NCI-H748 (cell line): ENCODE results near the gene TPSB2.
"Not testable (repeated sequence)": the region's sequence is repeated elsewhere in the genome, so short reads cannot be mapped to it uniquely, and the experiment has no call there.

Source experiments
- DNase-seq: peaks from one replicate; lab custom pipeline; 2025; ENCODE audit not compliant: unreplicated experiment; lab: John Stamatoyannopoulos, UW

The TPSB2 gene

DNA sequence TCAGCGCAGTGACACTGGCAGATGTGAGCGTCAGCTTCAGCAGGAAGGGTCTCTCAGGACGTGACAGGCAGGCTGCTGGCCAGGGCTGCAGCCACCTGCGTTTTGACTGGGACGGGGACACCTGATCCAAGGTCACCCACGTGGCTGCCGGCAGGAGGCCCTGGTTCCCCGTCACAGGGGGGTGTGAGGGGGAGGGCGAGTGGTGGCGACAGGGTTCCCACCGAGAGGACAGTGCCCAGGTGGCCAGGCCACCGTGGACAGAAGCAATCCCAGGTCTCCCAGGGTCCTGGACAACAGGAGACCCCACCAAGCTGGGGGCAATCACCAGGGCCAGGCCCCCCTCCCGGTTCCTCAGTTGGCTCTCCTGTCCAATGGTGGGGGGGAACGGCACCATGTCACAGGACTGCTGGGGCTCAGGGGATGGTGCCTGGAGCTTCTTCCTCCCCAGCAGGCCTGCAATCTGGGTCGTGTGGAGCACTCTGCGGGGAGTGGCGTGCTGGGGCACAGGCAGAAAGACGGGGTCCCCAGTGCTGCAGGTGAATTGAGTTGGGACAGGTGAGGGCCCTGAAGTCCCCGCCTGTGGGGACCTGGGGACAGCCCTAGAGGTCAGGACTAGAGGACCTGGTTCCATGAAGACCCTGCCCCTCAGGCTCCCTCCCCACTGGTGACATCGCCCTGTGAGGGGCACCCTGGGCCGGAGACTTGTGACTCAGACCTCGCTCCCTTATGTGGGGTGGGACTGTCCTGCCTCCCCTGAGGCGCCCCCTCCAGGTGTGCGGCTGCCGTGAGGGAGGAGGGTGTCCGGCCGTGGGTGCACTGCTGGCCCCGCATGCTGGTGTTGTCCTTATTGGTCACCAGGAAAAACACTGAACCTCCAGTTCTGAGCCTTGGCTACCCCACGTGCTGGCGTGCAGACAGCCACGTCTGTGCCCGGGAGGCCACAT is 14.2 kb upstream of the TPSB2 start:
- DNase-seq, result not testable (repeated sequence)

DNA sequence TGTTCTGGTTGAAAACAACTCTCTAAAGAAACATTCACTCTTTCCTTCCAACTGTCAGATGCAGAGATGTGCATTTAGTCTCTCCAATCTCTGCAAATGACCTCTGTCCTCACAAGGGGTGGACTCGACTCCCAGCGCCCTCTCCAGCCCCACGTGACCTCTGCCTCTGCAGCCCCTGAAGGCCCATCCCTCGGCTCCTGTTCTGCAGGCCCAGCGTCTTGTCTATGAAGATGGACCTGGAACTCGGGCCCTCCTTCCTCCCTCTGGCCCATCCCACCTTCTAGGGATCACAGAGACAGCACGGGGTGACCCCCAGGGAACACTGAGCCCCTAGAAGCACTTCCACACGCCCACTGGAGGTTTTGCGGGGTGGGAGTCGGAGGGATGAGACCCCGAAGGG is 13.4 kb upstream of the TPSB2 start:
- DNase-seq, result not testable (repeated sequence)

DNA sequence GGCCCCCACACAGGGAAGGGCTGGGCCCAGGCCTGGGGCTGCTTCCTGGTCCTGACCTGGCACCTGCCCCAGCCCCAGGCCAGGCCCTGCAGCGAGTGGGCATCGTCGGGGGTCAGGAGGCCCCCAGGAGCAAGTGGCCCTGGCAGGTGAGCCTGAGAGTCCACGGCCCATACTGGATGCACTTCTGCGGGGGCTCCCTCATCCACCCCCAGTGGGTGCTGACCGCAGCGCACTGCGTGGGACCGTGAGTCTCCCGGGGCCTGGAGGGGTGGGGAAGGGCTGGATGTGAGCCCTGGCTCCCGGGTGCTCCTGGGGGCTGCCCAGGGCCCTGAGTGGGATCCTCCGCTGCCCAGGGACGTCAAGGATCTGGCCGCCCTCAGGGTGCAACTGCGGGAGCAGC is 11.1 kb upstream of the TPSB2 start:
- DNase-seq, result not testable (repeated sequence)

- not testable (repeated sequence) for DNase-seq
These were observed 10.5 kb upstream of the TPSB2 start, which contains the start of gene TPSAB1 for GRCh38 chr16:1240436-1240835. Gene TPSAB1 (plus strand): TSS chr16:1240705. CDS start chr16:1240939, 234 bp downstream.

DNA sequence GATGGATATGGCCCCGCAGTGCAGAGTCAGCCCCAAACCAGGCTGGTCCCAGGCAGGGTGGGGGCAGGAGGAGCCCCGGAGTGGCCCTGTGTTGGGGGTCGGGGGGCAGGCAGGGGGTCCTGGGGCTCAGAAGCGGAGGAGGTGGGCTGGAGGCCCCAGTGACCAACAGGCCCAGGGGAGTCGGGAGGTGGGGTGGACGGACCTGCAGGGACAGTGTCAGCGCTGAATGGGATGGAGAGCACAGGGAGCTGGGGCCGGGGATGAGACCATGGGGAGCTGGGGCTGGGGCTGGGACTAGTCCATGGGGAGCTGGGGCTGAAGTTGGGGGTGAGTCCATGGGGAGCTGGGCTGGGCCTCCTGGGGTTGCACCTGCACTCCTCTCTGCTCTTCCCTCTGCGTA is 9.6 kb upstream of the TPSB2 start:
- not testable (repeated sequence) for DNase-seq

DNA sequence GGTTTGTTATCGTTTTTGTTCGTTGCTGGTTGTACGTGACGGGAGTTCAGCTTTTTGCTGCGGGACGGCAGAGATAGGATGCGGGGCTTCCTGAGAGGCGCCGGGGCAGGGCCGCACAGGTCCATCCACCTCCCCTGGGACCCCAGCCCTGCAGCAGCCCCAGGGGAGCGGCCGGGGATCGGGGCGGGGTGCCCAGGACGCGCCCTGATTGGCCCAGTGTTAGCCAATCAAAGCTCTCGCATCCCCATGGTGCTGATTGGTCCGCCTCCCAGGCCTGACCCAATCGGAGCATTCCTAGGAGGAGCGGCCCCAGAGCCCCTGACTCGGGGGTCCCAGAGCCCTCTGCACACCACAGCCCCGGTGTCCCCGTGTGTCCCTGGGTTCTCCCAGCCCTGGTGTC is 8.9 kb upstream of the TPSB2 start:
- DNase-seq, result not testable (repeated sequence)

DNA sequence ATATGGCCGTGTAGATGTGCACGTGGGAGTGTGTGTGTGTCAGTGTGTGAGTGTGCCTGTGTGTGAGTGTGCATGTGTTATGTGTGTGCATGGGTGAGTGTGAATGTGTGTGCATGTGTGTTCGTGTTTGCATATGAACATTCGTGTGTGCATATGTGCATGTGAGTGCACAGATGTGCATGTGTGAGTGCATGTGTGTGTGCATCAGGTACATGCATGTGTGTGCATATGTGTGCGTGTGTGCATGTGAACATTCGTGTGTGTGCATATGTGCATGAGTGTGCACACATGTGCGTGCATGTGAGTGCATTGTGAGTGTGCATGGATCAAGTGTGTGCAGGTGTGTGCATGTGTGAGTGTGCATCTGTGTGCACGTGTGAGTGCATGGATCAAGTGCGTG is 8.0 kb upstream of the TPSB2 start:
- DNase-seq, result no peak

- not testable (repeated sequence) for DNase-seq
These were observed 6.7 kb upstream of the TPSB2 start for GRCh38 chr16:1236659-1237058.

DNA sequence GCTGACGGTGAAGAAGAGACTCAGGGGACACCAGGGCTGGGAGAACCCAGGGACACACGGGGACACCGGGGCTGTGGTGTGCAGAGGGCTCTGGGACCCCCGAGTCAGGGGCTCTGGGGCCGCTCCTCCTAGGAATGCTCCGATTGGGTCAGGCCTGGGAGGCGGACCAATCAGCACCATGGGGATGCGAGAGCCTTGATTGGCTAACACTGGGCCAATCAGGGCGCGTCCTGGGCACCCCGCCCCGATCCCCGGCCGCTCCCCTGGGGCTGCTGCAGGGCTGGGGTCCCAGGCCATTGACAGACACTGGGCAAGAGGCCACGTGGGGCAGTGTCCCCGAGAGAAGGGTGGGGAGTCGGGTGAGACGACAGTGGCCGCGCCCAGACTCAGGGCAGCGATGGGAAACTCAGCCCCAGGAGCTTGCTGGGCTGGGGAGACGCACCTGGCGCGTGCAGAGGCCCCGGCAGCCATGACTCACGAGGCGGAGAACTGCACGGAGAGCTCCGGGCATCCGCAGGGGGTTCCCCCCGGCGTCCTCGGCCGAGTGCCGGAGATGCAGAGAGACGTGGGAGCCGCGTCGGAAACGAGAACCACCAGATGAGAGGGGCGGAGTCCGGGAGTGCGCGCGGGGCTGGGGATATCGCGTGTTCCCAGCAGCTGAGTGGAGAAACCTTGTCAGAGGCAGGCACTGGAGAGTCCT is 2.2 kb upstream of the TPSB2 start:
- not testable (repeated sequence) for DNase-seq

DNA sequence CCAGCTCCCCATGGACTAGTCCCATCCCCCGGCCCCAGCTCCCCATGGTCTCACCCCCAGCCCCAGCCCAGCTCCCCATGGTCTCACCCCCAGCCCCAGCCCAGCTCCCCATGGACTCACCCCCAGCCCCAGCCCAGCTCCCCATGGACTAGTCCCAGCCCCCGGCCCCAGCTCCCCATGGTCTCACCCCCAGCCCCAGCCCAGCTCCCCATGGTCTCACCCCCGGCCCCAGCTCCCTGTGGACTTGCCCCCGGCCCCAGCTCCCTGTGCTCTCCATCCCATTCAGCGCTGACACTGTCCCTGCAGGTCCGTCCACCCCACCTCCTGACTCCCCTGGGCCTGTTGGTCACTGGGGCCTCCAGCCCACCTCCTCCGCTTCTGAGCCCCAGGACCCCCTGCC is 1.3 kb upstream of the TPSB2 start:
- not testable (repeated sequence) for DNase-seq

- DNase-seq, result not testable (repeated sequence)
These were observed 658 bp upstream of the TPSB2 start for GRCh38 chr16:1230471-1231212.

- not testable (repeated sequence) for DNase-seq
These were observed 508 bp downstream of the TPSB2 start for GRCh38 chr16:1229476-1229875.

- not testable (repeated sequence) for DNase-seq
These were observed 1.8 kb downstream of the TPSB2 start for GRCh38 chr16:1228227-1228626.

GRCh38 chr16:1226692-1227091 is 3.3 kb downstream of the TPSB2 start:
- DNase-seq, result not testable (repeated sequence)

DNA sequence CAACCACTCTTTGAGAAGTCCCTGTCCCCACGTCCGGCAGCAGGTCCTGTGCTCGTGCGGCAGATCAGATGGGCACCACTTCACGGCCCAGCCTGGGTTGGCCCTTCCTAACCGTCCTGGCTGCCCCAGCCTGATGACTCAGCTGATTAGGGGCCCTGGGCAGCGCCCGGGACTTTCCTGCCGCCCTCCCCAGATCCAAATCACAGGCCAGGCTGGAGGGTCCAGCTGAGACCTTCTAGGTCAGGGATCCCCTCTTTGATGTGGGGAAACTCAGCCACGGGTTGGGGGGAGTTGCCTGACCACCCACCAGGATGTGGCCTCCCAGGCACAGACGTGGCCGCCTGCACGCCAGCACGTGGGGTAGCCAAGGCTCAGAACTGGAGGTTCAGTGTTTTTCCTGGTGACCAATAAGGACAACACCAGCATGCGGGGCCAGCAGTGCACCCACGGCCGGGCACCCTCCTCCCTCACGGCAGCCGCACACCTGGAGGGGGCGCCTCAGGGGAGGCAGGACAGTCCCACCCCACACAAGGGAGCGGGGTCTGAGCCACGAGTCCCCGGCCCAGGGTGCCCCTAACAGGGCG is 4.2 kb downstream of the TPSB2 start:
- DNase-seq, result not testable (repeated sequence)

DNA sequence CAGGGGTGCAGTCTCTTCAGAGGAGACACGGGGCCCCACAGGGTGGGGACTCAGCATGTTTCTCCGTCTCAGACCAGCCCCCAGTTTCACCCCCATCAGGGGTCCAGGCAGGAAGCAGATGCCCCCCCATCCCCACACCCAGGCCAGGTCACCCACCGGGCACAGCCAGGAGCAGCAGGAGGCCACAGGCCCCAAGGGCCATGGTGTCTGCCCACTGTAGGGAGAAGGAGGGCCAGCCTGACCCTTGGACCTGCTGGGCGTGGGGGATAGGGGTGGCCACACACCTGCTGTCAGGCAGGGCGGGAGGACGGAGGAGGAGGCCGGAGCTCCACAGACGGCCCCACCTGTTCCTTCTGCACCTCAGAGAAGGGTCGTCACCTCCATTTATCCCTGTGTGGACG is 4.9 kb downstream of the TPSB2 start, which contains the start of gene TPSG1:
TSS of gene TPSG1 (minus strand) at position 218 of the 401 bp plus-strand sequence. CDS start at position 202, 16 bp downstream.
- DNase-seq, result no peak

GRCh38 chr16:1224558-1224957 is 5.4 kb downstream of the TPSB2 start:
- DNase-seq, result no peak

DNA sequence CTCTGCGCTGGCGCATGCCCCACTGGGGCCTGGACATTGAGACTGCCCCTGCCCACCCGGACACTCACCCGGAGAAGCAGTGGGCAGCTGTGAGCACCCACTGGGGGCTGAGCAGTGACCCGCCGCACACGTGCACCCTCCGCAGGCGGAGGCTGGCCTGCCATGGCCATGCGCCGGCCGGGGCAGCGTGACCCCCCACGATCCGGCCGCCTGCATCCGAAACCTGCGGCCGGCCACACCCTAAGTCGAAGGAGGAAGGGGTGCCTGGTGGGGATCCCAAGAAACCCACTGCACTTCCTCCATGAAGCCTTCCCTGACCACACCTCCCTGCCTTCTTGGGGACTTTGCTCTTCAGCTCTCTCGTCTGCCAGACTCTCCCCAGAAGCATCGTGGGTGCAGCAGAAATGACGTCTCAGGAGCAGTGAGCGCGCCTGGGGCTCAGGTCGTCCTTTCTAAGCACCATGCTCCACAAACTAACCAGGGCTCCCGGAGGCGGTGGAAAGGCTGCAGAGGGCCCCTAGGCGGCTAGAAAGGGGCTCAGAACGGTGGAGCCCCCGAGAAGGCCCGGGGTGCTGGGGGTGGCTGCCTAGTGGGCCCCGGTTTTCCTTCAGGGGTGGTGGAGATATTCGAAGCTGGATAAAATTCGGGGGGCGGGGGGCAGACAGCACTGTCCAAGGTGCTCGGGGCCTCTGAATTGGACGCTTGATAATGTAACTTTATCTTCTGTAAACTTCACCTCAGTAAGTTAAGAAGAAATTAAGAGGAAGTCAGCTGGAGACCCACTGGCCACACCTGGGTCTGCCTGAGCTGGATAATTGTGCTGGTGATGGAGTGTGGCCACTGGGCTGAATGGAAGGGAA is 6.4 kb downstream of the TPSB2 start:
- DNase-seq, result no peak

DNA sequence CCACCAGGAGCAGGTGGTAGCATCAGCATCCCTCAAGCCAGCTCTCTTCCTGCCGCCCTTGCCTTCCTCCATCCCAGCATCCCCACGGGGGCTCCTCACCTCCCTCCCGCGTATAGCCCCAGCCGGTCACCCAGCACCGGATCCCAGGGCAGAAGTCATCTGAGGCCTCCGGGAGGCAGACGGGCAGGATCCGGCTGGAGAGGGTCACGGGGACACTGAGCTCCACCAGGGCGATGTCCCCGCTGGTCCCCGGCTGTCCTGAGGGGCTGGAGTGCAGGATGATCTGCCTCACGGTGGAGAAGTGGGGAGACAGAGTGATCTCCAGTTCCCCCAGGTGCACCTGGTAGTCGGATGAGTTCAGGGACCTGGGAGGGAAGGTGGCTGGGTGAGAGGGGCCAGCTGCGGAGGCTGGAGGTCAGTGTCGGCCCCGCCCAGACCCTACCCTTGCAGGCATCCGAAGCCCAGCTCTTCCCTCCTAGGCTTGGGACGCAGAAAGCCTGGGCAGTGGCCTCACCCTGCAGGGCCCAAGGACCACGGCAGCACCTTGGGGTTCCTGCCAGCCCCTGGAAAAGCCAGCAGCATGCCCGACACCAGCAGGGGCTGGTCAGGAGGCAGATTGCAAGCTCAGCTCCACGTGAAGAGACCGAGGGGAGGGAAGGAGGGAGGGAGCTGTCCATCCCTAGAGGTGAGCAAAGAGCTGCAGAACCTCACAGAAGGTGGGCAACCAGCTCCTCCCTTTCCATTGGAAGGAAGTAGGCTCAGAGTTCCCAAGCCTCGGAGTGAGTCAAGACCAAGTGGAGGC is 7.2 kb downstream of the TPSB2 start:
- no peak for DNase-seq
